Suprapubic skin (tissue), 3 donors: ENCODE measurements around the gene RNF13.

Experiments
- POLR2A ChIP-seq, 2 donors: fragments of 450-650 bp; IDR thresholded peaks; one replicate each; pipeline ENCODE4 v1.6.1; 2017; ENCODE audit warnings: antibody characterized with exemption in 2 of 2, mild to moderate bottlenecking in 2 of 2, moderate library complexity in 2 of 2
- TF ChIP-seq, protein P1 (sequence below), 2 donors: fragments of 200-600 bp in 1 of 2; fragments of 450-650 bp in 1 of 2; sonication (generic) in 1 of 2; IDR thresholded peaks; one replicate each; pipeline ENCODE4 v1.5.1; 2016 to 2019; ENCODE audit warnings: antibody characterized with exemption in 2 of 2, mild to moderate bottlenecking in 1 of 2, moderate library complexity in 1 of 2

DNA sequence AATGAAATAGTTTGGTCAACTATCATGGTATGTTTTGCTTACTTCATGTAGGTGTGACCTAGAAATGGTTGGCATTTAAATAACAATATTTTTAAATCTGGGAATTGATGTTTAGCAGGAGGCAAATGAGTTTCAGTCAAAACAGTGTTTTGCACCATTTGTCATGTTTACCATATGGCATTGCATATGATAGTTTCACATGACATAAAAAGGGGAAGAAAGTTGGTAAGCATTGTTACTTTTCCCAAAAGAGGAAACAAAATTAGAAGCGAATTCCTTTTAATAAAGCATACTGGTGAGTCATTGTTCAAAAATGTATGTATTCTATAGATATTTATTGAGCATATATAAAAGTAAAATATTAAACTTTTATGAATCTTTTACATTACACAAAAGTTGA is 2.3 kb downstream of the RNF13 start:
- TF ChIP-seq, protein P1, sequence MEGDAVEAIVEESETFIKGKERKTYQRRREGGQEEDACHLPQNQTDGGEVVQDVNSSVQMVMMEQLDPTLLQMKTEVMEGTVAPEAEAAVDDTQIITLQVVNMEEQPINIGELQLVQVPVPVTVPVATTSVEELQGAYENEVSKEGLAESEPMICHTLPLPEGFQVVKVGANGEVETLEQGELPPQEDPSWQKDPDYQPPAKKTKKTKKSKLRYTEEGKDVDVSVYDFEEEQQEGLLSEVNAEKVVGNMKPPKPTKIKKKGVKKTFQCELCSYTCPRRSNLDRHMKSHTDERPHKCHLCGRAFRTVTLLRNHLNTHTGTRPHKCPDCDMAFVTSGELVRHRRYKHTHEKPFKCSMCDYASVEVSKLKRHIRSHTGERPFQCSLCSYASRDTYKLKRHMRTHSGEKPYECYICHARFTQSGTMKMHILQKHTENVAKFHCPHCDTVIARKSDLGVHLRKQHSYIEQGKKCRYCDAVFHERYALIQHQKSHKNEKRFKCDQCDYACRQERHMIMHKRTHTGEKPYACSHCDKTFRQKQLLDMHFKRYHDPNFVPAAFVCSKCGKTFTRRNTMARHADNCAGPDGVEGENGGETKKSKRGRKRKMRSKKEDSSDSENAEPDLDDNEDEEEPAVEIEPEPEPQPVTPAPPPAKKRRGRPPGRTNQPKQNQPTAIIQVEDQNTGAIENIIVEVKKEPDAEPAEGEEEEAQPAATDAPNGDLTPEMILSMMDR (IDR thresholded peaks at IDR 0.05) = no peak
- no peak for TF ChIP-seq POLR2A (IDR thresholded peaks at IDR 0.05)
